ENCODE results near the gene CAMK4.

Gene CAMK4

DNA sequence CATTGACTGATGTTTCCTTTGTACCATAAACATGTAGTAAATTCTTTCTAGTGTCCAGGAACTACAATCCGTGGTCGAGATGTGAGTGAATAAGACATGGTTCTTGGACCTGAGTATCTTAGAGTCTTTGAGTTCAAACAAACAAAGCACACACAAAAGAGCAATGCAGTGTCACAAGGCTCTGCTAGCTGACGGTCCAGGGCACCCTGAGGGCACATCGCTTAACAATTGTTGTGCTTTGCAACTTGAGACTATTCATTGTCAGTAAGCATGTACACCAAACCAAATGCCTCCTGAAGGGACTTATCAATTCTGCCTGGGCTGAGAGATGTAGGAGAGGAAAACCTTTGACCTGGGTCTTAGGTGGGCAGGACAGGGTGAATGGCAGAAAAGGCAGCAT, 84.8 kb downstream of the CAMK4 start:
- in situ Hi-C loops (cut with MboI; ENCODE audit: low pct_unique_long_range_greater_than_20kb, low sequenced_read_pairs, unreplicated experiment): no loop called here
- TF ChIP-seq, protein P1, sequence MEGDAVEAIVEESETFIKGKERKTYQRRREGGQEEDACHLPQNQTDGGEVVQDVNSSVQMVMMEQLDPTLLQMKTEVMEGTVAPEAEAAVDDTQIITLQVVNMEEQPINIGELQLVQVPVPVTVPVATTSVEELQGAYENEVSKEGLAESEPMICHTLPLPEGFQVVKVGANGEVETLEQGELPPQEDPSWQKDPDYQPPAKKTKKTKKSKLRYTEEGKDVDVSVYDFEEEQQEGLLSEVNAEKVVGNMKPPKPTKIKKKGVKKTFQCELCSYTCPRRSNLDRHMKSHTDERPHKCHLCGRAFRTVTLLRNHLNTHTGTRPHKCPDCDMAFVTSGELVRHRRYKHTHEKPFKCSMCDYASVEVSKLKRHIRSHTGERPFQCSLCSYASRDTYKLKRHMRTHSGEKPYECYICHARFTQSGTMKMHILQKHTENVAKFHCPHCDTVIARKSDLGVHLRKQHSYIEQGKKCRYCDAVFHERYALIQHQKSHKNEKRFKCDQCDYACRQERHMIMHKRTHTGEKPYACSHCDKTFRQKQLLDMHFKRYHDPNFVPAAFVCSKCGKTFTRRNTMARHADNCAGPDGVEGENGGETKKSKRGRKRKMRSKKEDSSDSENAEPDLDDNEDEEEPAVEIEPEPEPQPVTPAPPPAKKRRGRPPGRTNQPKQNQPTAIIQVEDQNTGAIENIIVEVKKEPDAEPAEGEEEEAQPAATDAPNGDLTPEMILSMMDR (IDR thresholded peaks at IDR 0.05; ENCODE audit: extremely low read depth, insufficient read depth, missing control alignments): no peak
- no peak for DNase-seq (ENCODE audit: low spot score)

DNA sequence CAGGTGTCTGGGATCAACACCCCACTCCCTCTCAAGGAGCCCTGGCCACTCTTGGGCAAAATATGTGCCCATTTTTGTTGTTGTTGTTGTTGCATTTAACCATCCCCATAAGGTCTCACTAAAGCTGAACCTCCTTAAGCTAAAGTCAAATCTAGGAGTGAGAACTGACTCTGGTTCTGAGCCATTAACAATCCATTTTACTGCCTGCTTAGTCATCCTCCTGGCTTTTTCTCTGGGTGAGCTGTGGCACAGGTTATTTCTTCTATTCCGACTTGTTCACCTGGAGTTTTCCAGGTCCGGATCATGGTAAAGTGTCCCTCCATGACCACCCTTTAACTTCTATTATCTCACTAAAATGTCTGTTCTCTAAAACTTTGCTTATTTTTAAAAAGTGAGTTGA, 85.2 kb downstream of the CAMK4 start:
- TF ChIP-seq, protein P1 (IDR thresholded peaks at IDR 0.05; ENCODE audit: extremely low read depth, insufficient read depth, missing control alignments): no peak
- in situ Hi-C loops (cut with MboI; ENCODE audit: low pct_unique_long_range_greater_than_20kb, low sequenced_read_pairs, unreplicated experiment): no loop called here
- no peak for DNase-seq (ENCODE audit: low spot score)

DNA sequence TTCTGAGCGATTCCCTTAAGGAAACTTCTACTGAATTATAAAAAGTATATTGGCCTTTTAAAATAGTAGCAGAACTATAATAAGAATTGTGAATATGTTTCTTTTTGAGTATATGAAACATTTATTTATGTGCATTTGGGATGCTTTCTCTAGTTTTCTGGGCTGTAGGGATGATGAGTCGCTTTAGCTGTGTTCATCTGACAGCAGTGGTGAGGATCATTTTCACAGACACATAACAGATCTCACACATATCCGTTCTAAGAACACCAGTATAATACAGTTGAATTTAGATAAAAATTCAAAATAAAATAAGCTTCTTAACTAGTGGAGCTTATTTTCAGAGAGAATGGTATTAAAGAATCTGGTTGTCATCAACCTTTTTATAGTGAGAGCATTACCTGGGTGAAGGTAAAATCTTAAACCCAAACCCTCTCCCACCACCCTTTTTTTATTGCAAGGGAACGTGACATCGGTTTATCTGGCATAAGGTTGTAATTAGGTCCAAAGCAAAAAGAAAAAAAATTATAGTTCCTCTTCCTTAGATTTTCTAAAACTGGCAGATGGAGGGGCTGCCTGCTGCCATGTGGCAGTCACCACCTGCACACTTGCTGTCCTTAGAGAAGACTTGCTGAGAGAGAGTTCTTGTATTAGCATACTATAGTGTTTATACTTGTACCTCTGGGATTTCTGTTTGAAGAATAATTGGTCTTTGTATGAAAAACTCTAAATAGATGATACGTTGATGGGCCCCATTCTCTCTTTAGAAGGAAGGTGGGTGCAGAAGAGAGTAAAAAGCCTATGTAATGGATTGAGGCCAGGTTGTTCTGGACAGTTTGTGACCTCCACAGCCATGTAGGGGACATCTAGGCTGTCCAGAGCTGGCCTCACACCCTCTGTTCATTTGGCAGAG, 86.8 kb downstream of the CAMK4 start:
- DNase-seq (ENCODE audit: low spot score): no peak
- in situ Hi-C loops (cut with MboI; ENCODE audit: low pct_unique_long_range_greater_than_20kb, low sequenced_read_pairs, unreplicated experiment): no loop called here
- TF ChIP-seq, protein P1 (IDR thresholded peaks at IDR 0.05; ENCODE audit: extremely low read depth, insufficient read depth, missing control alignments): no peak

DNA sequence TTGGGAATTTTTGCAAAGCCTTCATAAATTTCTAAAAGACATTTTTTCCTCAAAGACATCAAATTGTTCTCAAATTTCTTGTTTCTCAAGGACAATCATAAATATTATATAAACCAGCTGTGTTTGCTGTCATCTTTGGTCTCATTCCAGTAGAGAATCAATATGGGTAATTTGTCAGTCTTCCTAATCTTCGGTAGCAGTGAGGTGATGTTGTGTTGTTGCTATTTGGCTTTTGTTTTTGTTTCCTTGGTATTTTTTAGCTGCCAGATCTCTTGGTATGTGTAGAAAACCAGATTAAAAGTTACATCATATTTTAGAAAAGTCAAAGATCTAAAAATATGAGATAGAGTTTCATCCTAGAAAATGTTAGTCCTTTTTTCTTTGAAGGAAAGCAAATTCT, 87.5 kb downstream of the CAMK4 start:
- in situ Hi-C loops (cut with MboI; ENCODE audit: low pct_unique_long_range_greater_than_20kb, low sequenced_read_pairs, unreplicated experiment): no loop called here
- TF ChIP-seq, protein P1 (IDR thresholded peaks at IDR 0.05; ENCODE audit: extremely low read depth, insufficient read depth, missing control alignments): no peak
- DNase-seq (ENCODE audit: low spot score): no peak

DNA sequence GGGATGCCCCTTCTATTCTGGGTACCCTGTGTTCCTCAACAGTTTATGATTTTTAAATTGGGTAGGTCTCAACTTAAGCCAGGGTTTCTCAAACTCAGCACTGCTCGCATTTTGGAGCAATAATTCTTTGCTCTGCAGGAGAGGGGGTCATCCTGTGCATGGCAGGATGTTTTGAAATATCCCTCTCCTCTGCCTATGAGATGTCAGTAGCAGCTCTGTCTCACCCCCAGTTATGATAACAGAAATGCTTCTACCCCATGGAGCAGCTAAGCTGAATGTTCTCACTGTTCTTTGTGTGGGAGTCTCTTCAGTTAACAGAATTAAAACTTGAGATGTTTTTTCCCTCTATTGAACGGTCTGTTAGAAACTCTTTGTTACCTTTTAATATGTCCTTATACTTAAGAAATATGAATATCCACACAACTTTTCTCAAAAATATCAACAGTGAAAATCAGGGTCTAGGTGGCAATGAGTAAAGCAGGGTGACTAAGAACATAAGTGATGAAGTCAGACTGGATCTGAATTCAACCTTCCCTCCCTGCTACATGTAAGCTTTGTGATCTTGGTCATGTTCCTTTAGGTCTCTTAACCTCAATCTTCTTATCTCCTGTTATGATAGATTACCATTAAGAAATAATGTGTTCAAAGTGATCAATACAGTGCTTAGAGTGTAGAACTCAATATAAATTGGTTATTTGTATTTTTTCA, 89.0 kb downstream of the CAMK4 start:
- no peak for DNase-seq (ENCODE audit: low spot score)
- TF ChIP-seq, protein P1 (IDR thresholded peaks at IDR 0.05; ENCODE audit: extremely low read depth, insufficient read depth, missing control alignments): no peak
- in situ Hi-C loops (cut with MboI; ENCODE audit: low pct_unique_long_range_greater_than_20kb, low sequenced_read_pairs, unreplicated experiment): no loop called here

DNA sequence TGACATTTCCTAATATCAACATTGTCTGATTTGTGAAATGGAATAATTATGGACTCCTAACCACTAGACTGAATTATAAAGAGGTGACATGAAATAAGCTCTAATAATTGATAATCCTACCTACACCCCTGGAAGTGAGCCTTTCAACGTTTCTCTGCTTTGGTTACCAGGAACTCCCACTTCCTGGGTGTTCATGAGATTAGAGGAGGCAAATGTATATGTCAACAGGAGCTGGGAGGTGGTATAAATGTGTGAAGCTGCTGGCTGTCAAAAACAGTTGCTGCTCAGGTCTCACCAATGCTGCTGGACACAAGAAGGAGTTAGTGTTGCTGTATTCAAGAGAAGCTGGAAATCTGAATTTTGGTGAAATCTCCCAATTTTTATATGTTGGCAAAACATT, 96.8 kb downstream of the CAMK4 start:
- TF ChIP-seq, protein P1 (IDR thresholded peaks at IDR 0.05; ENCODE audit: extremely low read depth, insufficient read depth, missing control alignments): no peak
- no peak for DNase-seq (ENCODE audit: low spot score)
- in situ Hi-C loops (cut with MboI; ENCODE audit: low pct_unique_long_range_greater_than_20kb, low sequenced_read_pairs, unreplicated experiment): no loop called here

Data from GM13977 (cell line).